HEK293 (cell line): ENCODE data around the gene ARPC5L.

Experiments
- CTCF ChIA-PET: fragments of 350-600 bp; formaldehyde crosslinking; extraction: SDS; loops from one replicate; lab custom pipeline; 2021; ENCODE audit warnings: antibody characterized with exemption; lab: Yijun Ruan, JAX
- POLR2A ChIA-PET: fragments of 300-600 bp; formaldehyde crosslinking; extraction: SDS; loops from one replicate; lab custom pipeline; 2020; ENCODE audit warnings: antibody characterized with exemption, inconsistent platforms; lab: Yijun Ruan, JAX
- H3K27ac ChIP-seq: fragments of 200-500 bp; sonication (Bioruptor generic); 2 replicates; pipeline ENCODE4 v1.5.1; 2014; ENCODE audit warnings: low read depth, low read length, control low read depth, inconsistent platforms; ENCODE audit errors: extremely low read depth
- H3K36me3 ChIP-seq, 2 experiments: fragments of 200-500 bp in 1 of 2; sonication (Bioruptor generic) in 1 of 2; 1 replicate in 1 of 2; 2 replicates in 1 of 2; pipeline ENCODE4 v1.5.1; 2014 to 2017; ENCODE audit warnings: inconsistent platforms in 2 of 2, low read length in 2 of 2; ENCODE audit not compliant: control insufficient read depth in 2 of 2, insufficient read depth in 1 of 2
- H3K4me1 ChIP-seq: fragments of 200-500 bp; sonication (Bioruptor generic); 2 replicates; pipeline ENCODE4 v1.5.1; 2014; ENCODE audit warnings: mild to moderate bottlenecking, low read length, inconsistent platforms; ENCODE audit not compliant: control insufficient read depth, insufficient read depth
- H3K4me3 ChIP-seq: 2 replicates; pipeline ENCODE4 v1.5.1; 2011; ENCODE audit warnings: low read depth, mild to moderate bottlenecking, control low read depth, low read length, moderate library complexity
- H3K9me3 ChIP-seq: fragments of 200-500 bp; sonication (Bioruptor generic); 2 replicates; pipeline ENCODE4 v1.5.1; 2014; ENCODE audit warnings: low read depth, low read length, inconsistent platforms; ENCODE audit not compliant: control insufficient read depth, insufficient read depth
- BCL11B ChIP-seq: fragments of 450-650 bp; formaldehyde crosslinking; IDR thresholded peaks from 2 replicates; pipeline ENCODE4 v1.5.1; 2016; ENCODE audit warnings: low read depth, missing biosample characterization, missing genetic modification characterization
- BCL6B ChIP-seq: fragments of 450-650 bp; formaldehyde crosslinking; IDR thresholded peaks from 2 replicates; pipeline ENCODE4 v1.5.1; 2017; ENCODE audit warnings: missing biosample characterization, missing genetic modification characterization
- FEZF1 ChIP-seq: fragments of 450-650 bp; formaldehyde crosslinking; IDR thresholded peaks from 2 replicates; pipeline ENCODE4 v1.5.1; 2016; ENCODE audit warnings: missing biosample characterization, missing genetic modification characterization
- IKZF3 ChIP-seq: fragments of 450-650 bp; IDR thresholded peaks from 2 replicates; pipeline ENCODE4 v1.5.0; 2018; ENCODE audit warnings: missing biosample characterization, mild to moderate bottlenecking, missing genetic modification characterization, moderate library complexity
- ZBTB6 ChIP-seq: fragments of 450-650 bp; formaldehyde crosslinking; IDR thresholded peaks from 2 replicates; pipeline ENCODE4 v1.5.1; 2017; ENCODE audit warnings: missing biosample characterization, missing genetic modification characterization
- ZFP3 ChIP-seq: fragments of 450-650 bp; formaldehyde crosslinking; IDR thresholded peaks from 2 replicates; pipeline ENCODE4 v1.5.1; 2016; ENCODE audit warnings: low read depth, missing biosample characterization, missing genetic modification characterization
- ZFP69B ChIP-seq: fragments of 450-650 bp; formaldehyde crosslinking; IDR thresholded peaks from 2 replicates; pipeline ENCODE4 v1.5.1; 2016; ENCODE audit warnings: missing biosample characterization, missing genetic modification characterization
- ZNF114 ChIP-seq: fragments of 450-650 bp; formaldehyde crosslinking; IDR thresholded peaks from 2 replicates; pipeline ENCODE4 v1.5.0; 2017; ENCODE audit warnings: missing biosample characterization, missing genetic modification characterization
- ZNF202 ChIP-seq: fragments of 450-650 bp; formaldehyde crosslinking; IDR thresholded peaks from 2 replicates; pipeline ENCODE4 v1.5.1; 2016; ENCODE audit warnings: missing biosample characterization, missing genetic modification characterization, borderline replicate concordance
- ZNF239 ChIP-seq: fragments of 450-650 bp; formaldehyde crosslinking; IDR thresholded peaks from 2 replicates; pipeline ENCODE4 v1.5.1; 2016; ENCODE audit warnings: missing biosample characterization, missing genetic modification characterization
- ZNF274 ChIP-seq, 2 experiments: fragments of 200-500 bp in 1 of 2; fragments of 450-650 bp in 1 of 2; sonication (Bioruptor generic) in 1 of 2; formaldehyde crosslinking in 1 of 2; IDR thresholded peaks; 2 replicates each; pipeline versions ENCODE4 v1.5.1 to v1.6.1; 2014 to 2016; ENCODE audit warnings: borderline replicate concordance in 1 of 2, inconsistent platforms in 1 of 2, low read length in 1 of 2, missing biosample characterization in 1 of 2, missing genetic modification characterization in 1 of 2
- ZNF324 ChIP-seq: fragments of 450-650 bp; formaldehyde crosslinking; IDR thresholded peaks from 2 replicates; pipeline ENCODE4 v1.5.1; 2016; ENCODE audit warnings: missing biosample characterization, missing genetic modification characterization
- ZNF514 ChIP-seq: fragments of 450-650 bp; formaldehyde crosslinking; IDR thresholded peaks from 2 replicates; pipeline ENCODE4 v1.5.1; 2016; ENCODE audit warnings: missing biosample characterization, missing genetic modification characterization
- ZNF639 ChIP-seq: fragments of 450-650 bp; formaldehyde crosslinking; IDR thresholded peaks from 2 replicates; pipeline ENCODE4 v1.5.1; 2016; ENCODE audit warnings: missing biosample characterization, missing genetic modification characterization
- ZNF791 ChIP-seq: fragments of 450-650 bp; formaldehyde crosslinking; IDR thresholded peaks from 2 replicates; pipeline ENCODE4 v1.5.1; 2016; ENCODE audit warnings: missing biosample characterization, missing genetic modification characterization
- ZSCAN30 ChIP-seq: fragments of 450-650 bp; IDR thresholded peaks from 2 replicates; pipeline ENCODE4 v1.5.1; 2018; ENCODE audit warnings: missing biosample characterization, mild to moderate bottlenecking, missing genetic modification characterization, moderate library complexity

The ARPC5L gene

GRCh38 chr9:124860582-124861341, 1.2 kb upstream of the ARPC5L start (continued):
- no peak for TF ChIP-seq ZBTB6 (tag by site-specific recombination)
- no peak for TF ChIP-seq ZNF274 (IDR thresholded peaks at IDR 0.05; ENCODE audit: low read length)
- TF ChIP-seq ZNF274 (tag by site-specific recombination; IDR thresholded peaks at IDR 0.05; ENCODE audit: borderline replicate concordance), result no peak
- TF ChIP-seq ZFP69B (tag by site-specific recombination), result no peak

GRCh38 chr9:124863371-124863871, 1.5 kb downstream of the ARPC5L start:
- H3K4me1 ChIP-seq, result peaks cover 4% of the 10 kb centered on the region; the same call in 1 of the 2 replicates
- ChIA-PET CTCF (interaction anchor here (0.7 to 3.6 kb wide), 6 partner anchors 11 to 1085 kb away, joined by 3 to 24 read pairs (median 12); partner anchors contain the start of genes NR6A1 and WDR38), POLR2A (interaction anchor here (1.3 kb wide), 1 partner anchor 280 kb away, joined by 3 read pairs; the partner anchor contains the start of gene SCAI)
- H3K36me3 ChIP-seq, result peaks cover 4 to 30% of the 10 kb centered on the region in 2 experiments; a peak in 2 of 3 replicates
- no peaks in the 10 kb centered on the region for H3K9me3 ChIP-seq
- H3K27ac ChIP-seq, result no peak overlapping the region; the same call in 1 of the 2 replicates
- TF ChIP-seq BCL6B (tag by site-specific recombination) (no peak), ZFP3 (tag by site-specific recombination) (no peak), IKZF3 (tag by site-specific recombination) (no peak), ZNF514 (tag by site-specific recombination) (no peak), ZNF639 (tag by site-specific recombination) (no peak), BCL11B (tag by site-specific recombination) (no peak), ZNF202 (tag by site-specific recombination) (no peak), ZNF114 (no peak), ZSCAN30 (no peak), ZNF324 (tag by site-specific recombination) (no peak), ZNF239 (tag by site-specific recombination) (no peak), ZNF791 (tag by site-specific recombination) (no peak), FEZF1 (tag by site-specific recombination) (no peak)
- H3K4me3 ChIP-seq, result no peak overlapping the region
